ENCODE data around the gene ATG16L2. TPM values are rescaled to one million over a fixed set of nuclear protein-coding genes. Genes with fewer than 3 reads are reported as not detected.

Gene ATG16L2
- total RNA-seq, 1 experiment from 2014 or later: 17.3 TPM

DNA sequence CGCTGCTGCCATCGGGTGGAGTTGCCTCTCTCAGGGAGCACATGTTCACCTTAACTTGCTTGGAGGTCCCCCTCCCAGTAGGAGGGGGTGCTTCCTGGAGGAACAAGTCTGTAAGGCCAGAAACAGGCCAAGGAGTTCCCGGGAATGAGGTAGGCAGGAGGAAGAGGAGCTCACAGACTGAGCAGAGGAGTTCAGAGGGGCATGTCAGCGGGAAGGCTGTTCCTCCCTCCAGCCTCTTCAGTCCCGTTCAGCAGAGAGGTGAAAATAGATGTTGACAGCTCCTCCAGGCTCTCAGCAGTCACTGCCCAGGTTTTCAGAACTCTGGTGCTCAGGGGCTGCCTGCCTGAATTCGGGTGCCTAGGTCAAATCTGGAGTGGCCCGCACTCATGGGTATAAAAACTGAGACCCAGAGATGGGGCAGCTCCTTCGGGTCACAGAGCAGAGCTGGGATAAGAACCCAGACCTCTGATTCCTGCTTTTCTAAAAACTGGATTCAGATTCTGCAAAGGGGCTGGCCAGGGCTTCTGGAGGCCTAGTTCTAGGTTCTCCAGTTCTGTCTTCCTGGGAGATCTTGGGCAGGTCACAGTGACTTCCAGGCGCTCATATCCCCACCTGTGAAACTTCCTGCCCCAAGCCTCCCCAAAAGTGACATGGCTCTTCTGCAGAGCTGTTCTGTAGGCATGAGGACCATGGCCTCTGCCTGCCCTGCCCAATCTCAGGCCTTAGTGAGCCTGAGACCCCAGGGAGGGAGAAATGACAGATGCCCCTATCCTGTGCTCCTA is 18.3 kb downstream of the ATG16L2 start:
- Histone ChIP-seq H3K79me2 (ENCODE audit: insufficient read depth, low read length) (no peaks in the 10 kb centered on the region), H3K18ac (ENCODE audit: insufficient read length, low read depth, low read length) (no peak overlapping the region), H2BK15ac (ENCODE audit: low read depth, low read length) (no peak overlapping the region), H4K91ac (ENCODE audit: insufficient read length, low read depth, low read length) (no peak overlapping the region), H3K9me3 (ENCODE audit: control insufficient read depth, low read depth, low read length) (no peaks in the 10 kb centered on the region), H2BK120ac (ENCODE audit: low read depth, low read length, poor library complexity, severe bottlenecking) (no peak overlapping the region), H3K79me1 (ENCODE audit: insufficient read depth, low read depth, low read length, poor library complexity, severe bottlenecking) (no peaks in the 10 kb centered on the region), H3K4me2 (ENCODE audit: insufficient read depth, insufficient read length, low read length) (no peak overlapping the region), H3K23me2 (ENCODE audit: insufficient read length, low read depth, low read length, poor library complexity, severe bottlenecking) (no peaks in the 10 kb centered on the region), H4K5ac (ENCODE audit: insufficient read length, low read depth, low read length) (no peak overlapping the region), H2AK5ac (ENCODE audit: insufficient read length, low read length) (no peak overlapping the region), H3K4ac (ENCODE audit: low read depth, low read length) (no peak overlapping the region), H3T11ph (ENCODE audit: low read length) (no peak overlapping the region), H2BK20ac (ENCODE audit: low read depth, low read length, poor library complexity, severe bottlenecking) (no peak overlapping the region), H3K4me1 (ENCODE audit: insufficient read depth, low read length) (no peaks in the 10 kb centered on the region), H4K20me1 (ENCODE audit: control insufficient read depth, insufficient read depth, insufficient read length) (no peaks in the 10 kb centered on the region), H3K23ac (ENCODE audit: insufficient read length, low read depth, low read length) (no peak overlapping the region), H4K8ac (replicated peaks; ENCODE audit: insufficient read length, low read depth, low read length) (no peak overlapping the region), H2BK12ac (ENCODE audit: insufficient read length, low read depth, low read length) (no peak overlapping the region), H3K27ac (ENCODE audit: insufficient read length, low read depth, low read length) (no peak overlapping the region), H2AFZ (ENCODE audit: low read length) (no peak overlapping the region), H3K56ac (ENCODE audit: insufficient read length, low read depth, low read length) (no peak overlapping the region), H2BK5ac (ENCODE audit: insufficient read length, low read length) (no peak overlapping the region), H3K27me3 (ENCODE audit: insufficient read depth, low read length) (no peaks in the 10 kb centered on the region), H3K14ac (ENCODE audit: insufficient read depth, low read length) (no peak overlapping the region), H3K9ac (ENCODE audit: extremely low read depth, insufficient read length, low read length) (no peak overlapping the region)
- Mint-ChIP-seq H3K27me3 (ENCODE audit: low read depth) (peaks cover 4% of the 10 kb centered on the region; the same call in 1 of the 2 replicates), H3K9me3 (no peaks in the 10 kb centered on the region), H3K36me3 (ENCODE audit: insufficient read depth in 1 of 3, low read depth in 3 of 3) (peaks cover 0 to 2% (median 0%) of the 10 kb centered on the region in 3 experiments; a peak in 2 of 7 replicates), H3K4me3 (no peak overlapping the region), H3K27ac (peak overlapping the region in 1 of 3 experiments; percentile 28; a peak in 2 of 7 replicates), H3K4me1 (peaks cover 9% of the 10 kb centered on the region in 2 experiments)
- DNase-seq: no peak
- TF ChIP-seq, protein P1, sequence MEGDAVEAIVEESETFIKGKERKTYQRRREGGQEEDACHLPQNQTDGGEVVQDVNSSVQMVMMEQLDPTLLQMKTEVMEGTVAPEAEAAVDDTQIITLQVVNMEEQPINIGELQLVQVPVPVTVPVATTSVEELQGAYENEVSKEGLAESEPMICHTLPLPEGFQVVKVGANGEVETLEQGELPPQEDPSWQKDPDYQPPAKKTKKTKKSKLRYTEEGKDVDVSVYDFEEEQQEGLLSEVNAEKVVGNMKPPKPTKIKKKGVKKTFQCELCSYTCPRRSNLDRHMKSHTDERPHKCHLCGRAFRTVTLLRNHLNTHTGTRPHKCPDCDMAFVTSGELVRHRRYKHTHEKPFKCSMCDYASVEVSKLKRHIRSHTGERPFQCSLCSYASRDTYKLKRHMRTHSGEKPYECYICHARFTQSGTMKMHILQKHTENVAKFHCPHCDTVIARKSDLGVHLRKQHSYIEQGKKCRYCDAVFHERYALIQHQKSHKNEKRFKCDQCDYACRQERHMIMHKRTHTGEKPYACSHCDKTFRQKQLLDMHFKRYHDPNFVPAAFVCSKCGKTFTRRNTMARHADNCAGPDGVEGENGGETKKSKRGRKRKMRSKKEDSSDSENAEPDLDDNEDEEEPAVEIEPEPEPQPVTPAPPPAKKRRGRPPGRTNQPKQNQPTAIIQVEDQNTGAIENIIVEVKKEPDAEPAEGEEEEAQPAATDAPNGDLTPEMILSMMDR (conservative IDR thresholded peaks at IDR 0.05): no peak
- WGBS (ENCODE audit: extremely low coverage, insufficient read length, low lambda C conversion rate): no CpG with 5 or more reads among the region's 9 CpGs
